A673 (cell line): ENCODE measurements around the gene KCNIP4.

Source experiments
- CTCF ChIP-seq: fragments of 300-800, 200-600 bp; sonication (generic); conservative IDR thresholded peaks from 2 replicates; pipeline ENCODE4 v1.5.1; 2017; ENCODE audit warnings: low read depth, mild to moderate bottlenecking, antibody characterized with exemption, low read length, moderate library complexity, mixed read lengths
- EZH2 ChIP-seq: fragments of 200-600 bp; sonication (generic); IDR thresholded peaks from 2 replicates; pipeline ENCODE4 v1.6.1; 2017; ENCODE audit warnings: borderline replicate concordance, low read depth, mild to moderate bottlenecking, mixed read lengths, antibody characterized with exemption, low read length; ENCODE audit not compliant: poor library complexity, severe bottlenecking

DNA sequence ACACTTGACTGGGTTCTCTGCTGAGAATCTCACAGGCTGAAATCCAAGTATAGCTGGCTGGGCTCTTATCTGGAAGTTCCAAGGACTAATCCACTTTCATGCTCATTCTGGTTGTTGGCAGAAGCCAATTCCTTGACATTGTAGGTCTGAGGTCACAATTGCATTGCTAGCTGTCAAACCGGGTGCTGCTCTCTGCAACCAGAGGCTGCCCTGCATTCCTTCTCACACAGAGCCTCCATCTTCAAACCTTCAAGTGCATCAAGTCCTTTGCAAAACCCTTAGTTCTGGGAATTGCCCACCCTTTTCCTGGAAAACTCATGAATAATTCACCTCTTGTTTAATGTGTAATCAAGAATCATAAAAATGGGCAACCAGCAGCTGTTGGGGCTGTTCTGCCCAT lies 404.2 kb downstream of the KCNIP4 start:
- TF ChIP-seq CTCF (no peak), EZH2 (no peak)
